Fibroblast of villous mesenchyme (primary cell): Measurements from ENCODE around the gene SRMS. TPM values are rescaled to one million over a fixed set of nuclear protein-coding genes. Genes with fewer than 3 reads are reported as not detected.
A peak's percentile ranks its signal among the peaks of the same experiment; 100 is the strongest.

ENCODE experiments used
- DNase-seq: peaks from one replicate; pipeline ENCODE4 v3.0.0-alpha.2; 2010; ENCODE audit warnings: low read depth
- H3K4me3 ChIP-seq: 2 replicates; pipeline ENCODE4 v1.5.1; 2011; ENCODE audit warnings: low read depth, mild to moderate bottlenecking, low read length
- total RNA-seq: library from RNA; depleted of rRNA; stranded (reverse); fragments of >200 nt; gene quantifications from 2 replicates; pipeline ENCODE4 v1.2.3, GENCODE V29; 2012
- TF ChIP-seq, protein P1 (sequence below): IDR thresholded peaks from 2 replicates; pipeline ENCODE4 v1.5.1; 2012; ENCODE audit warnings: low read depth, mild to moderate bottlenecking, low read length; ENCODE audit not compliant: insufficient read depth

SRMS gene
- total RNA-seq, 1 donor: not detected

DNA sequence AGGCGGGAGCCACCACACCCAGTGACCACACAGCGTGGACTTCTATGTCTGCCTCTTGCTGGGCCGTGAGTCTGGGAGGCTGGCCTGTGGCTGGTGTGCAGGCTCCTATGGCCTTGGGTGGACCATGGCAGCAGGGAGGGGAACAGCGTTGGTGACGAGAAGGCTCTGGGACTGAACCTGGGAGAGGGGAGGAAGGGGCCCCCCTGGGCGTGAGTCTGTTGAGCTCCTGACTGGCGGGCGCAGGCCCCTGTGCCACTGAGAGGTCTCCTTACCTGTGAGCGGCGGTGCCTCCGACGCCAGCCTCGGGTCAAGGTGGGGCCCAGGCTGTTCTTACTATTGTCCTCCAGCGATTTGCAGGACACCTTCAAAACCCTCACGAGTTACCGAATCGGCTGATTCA, 39.2 kb upstream of the SRMS start:
- DNase-seq: no peak
- TF ChIP-seq, protein P1, sequence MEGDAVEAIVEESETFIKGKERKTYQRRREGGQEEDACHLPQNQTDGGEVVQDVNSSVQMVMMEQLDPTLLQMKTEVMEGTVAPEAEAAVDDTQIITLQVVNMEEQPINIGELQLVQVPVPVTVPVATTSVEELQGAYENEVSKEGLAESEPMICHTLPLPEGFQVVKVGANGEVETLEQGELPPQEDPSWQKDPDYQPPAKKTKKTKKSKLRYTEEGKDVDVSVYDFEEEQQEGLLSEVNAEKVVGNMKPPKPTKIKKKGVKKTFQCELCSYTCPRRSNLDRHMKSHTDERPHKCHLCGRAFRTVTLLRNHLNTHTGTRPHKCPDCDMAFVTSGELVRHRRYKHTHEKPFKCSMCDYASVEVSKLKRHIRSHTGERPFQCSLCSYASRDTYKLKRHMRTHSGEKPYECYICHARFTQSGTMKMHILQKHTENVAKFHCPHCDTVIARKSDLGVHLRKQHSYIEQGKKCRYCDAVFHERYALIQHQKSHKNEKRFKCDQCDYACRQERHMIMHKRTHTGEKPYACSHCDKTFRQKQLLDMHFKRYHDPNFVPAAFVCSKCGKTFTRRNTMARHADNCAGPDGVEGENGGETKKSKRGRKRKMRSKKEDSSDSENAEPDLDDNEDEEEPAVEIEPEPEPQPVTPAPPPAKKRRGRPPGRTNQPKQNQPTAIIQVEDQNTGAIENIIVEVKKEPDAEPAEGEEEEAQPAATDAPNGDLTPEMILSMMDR: no peak
- no peak overlapping the region for H3K4me3 ChIP-seq

DNA sequence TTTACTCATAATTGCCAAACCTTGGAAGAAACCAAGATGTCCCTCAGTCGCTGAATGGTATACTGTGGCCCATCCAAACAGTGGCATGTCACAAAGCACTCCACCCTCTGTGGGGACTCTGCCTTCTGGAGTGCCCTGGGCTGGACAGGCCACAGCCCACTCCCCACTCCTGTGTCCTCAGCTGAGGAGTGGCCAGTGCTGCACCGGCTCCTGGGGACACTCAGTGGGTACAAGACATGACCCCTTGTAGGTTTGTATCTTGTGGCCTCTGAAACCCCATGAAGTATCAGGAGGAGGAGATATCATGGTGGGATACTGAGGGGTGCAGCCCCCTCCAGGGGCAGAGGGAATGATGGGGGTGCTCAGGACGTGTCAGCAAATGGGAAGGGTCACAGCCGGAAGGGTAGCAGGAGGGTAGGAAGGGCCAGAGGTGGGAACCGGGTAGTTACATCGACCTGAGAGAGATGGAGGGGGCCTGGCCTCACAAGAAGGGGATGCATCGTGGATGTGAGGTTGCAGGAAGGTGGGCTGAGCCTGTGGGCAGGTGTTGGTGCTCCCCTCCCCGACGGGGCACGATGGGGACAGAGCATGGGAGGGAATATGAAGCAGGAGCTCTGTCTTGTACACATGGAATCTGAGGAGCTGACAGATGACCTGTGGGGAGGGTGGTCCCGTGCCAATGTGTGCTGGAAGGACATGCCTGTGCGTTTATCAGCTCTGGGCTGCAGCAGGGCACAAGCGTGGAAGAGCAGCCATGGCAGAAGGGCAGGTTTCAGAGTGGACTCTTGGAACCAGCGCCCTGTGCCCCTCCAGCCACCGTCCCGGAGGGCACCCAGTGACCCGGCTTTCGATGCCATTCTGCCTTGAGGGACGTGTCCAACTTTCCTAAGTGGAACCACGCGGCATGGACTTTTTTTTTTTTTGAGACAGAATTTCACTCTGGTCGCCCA, 38.3 kb upstream of the SRMS start:
- TF ChIP-seq, protein P1: no peak
- no peak overlapping the region for H3K4me3 ChIP-seq
- DNase-seq: no peak

DNA sequence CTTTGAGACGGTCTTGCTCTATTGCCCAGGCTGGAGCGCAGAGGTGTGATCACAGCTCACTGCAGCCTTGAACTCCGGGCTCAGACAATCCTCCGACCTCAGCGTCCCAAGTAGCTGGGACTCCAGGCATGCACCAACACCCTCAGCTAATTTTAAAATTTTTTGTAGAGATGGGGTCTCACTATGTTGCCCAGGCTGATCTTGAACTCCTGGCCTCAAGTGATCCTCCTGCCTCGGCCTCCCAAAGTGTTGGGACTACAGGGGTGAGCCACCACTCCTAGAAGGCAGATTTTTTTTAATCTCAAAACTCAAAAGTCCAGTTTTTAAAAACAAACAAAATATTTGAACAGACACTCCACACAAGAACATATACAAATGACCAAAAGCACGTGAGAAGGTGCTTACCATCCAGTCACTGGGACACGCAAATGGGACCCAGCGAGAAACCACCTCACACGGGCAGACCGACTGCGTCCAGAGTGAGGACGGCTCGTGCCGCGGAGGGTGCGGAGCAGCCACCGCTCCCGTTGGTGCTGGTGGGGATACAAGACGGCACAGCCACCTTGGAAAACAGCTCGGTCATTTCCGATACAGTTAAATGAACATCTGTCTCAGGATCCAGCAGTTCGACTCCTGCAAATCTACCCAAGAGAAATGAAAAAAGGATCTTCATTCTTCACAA, 35.0 kb upstream of the SRMS start:
- H3K4me3 ChIP-seq: no peak overlapping the region
- no peak for DNase-seq
- TF ChIP-seq, protein P1: no peak

DNA sequence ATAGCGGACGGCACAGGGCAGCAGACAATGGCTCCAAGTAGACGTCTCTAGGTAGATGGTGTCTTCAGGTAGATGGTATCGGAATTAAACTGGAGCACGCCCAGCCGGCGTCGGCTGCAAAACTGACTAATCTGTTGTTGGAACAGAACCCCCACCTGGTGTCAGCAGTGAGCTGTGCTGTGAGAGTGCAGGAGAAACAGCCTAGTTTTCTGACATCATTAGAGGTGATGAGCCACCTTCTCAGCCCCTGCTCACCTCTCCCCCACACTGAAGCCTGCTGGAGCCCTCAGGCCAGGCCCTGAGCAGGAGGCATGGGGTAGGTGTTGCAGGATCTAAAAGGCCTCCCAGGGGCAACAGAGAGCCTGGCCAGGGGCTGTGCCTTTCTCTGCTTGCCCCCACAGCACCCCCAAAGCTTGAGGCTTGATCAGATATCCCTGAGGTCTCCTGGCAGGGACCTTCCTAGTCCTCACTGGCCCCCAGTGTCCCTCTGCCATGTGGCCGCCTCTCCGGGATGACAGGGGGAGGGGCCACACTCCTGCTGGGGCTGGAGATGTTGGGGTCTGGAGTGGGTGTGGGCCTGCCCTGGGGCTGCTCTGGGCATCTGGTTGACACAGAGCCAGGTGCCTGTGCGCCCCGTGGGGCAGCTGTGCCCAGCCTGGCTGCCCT, 33.4 kb upstream of the SRMS start:
- TF ChIP-seq, protein P1: peak; percentile 53
- DNase-seq: peak; percentile 46
- H3K4me3 ChIP-seq: no peak overlapping the region

DNA sequence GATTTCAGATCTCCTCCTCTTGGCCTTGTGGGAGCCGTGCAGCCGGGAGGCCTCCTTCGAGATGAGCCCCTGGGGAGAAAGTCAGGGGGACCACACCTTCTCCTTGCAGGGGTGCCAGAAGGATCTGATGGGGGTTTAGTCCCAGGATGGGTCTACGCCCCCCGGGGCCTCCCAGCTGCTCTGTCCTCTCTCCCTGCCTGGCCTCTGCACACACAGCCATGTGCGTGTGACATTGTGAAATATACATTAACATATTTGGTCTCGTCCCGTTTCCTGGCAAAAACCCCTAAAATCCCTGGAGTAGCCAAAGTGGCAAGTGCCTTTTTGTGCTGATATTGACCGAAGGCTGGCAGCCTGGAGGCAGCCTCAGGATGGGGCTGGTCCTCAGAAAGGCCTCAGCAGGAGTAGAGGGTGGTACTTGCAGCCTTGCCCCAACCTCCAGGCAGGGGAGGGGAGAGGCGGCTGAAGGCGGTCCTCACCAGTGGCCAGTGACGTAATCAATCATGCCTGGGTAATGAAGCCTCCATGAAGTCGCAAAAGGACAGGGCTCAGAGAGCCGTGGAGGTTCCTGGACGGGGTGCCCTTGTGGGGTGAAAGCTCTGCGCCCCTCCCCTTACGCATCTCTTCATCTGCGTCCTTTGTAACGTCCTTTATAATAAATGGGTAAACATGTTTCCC, 31.6 kb upstream of the SRMS start:
- no peak for DNase-seq
- H3K4me3 ChIP-seq: no peak overlapping the region
- TF ChIP-seq, protein P1: peak; percentile 2

DNA sequence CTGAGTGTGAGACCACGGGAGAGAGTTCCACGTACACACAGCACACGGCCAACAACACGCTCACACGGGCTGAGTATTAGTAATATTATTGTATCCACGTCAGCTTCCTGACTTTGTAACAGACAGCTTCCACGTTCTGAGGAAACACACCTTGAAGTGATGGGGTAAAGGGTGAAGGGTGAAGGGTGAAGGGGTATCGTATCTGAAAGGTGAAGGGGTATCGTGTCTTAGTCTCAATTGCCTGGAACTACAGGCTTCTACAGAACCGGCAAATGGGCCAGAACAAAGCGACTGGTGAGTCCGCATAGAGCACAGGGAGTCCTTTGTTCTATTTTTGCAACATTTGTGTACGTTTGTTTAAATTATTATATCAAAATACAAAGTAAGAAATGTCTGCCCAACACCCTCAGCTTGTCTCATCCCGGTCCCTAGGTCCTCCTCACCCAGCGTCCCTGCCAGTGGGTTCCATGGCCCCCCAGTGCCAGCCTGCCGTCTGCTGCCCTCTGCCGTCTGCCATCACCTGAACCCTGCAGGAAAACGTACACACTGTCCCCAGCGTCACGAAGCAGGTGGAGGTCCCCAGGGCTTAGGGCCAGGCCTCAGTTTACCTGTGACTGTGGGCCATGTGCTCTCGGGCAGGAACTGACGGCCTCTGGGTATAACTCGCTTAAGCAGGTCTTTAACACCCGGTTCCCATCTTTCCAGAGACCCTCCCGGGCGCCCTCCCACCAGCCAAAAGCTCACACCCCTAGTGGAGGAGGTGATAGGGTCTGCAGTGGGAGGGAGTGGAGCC, 30.9 kb upstream of the SRMS start:
- TF ChIP-seq, protein P1: no peak
- no peak overlapping the region for H3K4me3 ChIP-seq
- DNase-seq: no peak
